CD14-positive monocyte (primary cell): Measurements from ENCODE around the gene NPPA. TPM values are rescaled to one million over a fixed set of nuclear protein-coding genes. Genes with fewer than 3 reads are reported as not detected.

Experiments used
- DNase-seq, 3 donors: peaks; one replicate each; pipeline ENCODE4 v3.0.0-alpha.2; 2011 to 2022
- H2AFZ ChIP-seq: 2 replicates; pipeline ENCODE4 v1.6.0; 2012; ENCODE audit warnings: mild to moderate bottlenecking, low read depth, low read length, inconsistent platforms; ENCODE audit not compliant: insufficient read depth, poor library complexity, severe bottlenecking
- H3K27ac ChIP-seq, 2 donors: 1 replicate in 1 of 2; 2 replicates in 1 of 2; pipeline ENCODE4 v1.5.1; 2012 to 2013; ENCODE audit warnings: low read length in 2 of 2, control low read depth in 1 of 2, inconsistent platforms in 1 of 2, low read depth in 1 of 2, mild to moderate bottlenecking in 1 of 2
- H3K27me3 ChIP-seq, 2 donors: one replicate each; pipeline versions ENCODE4 v1.6.0 to v1.6.1; 2011 to 2013; ENCODE audit warnings: low read length in 2 of 2; ENCODE audit not compliant: control insufficient read depth in 2 of 2, insufficient read depth in 2 of 2
- H3K36me3 ChIP-seq, 2 donors: replicated peaks in 1 of 2; 1 replicate in 1 of 2; 2 replicates in 1 of 2; pipeline versions ENCODE4 v1.5.1 to v1.6.1; 2012 to 2013; ENCODE audit warnings: low read length in 2 of 2, control low read depth in 1 of 2, inconsistent platforms in 1 of 2, mild to moderate bottlenecking in 1 of 2; ENCODE audit not compliant: insufficient read depth in 2 of 2, control insufficient read depth in 1 of 2
- H3K4me1 ChIP-seq, 2 donors: 1 replicate in 1 of 2; 2 replicates in 1 of 2; pipeline versions ENCODE4 v1.5.1 to v1.6.1; 2012 to 2013; ENCODE audit warnings: low read length in 2 of 2, control low read depth in 1 of 2, inconsistent platforms in 1 of 2, mild to moderate bottlenecking in 1 of 2, moderate library complexity in 1 of 2; ENCODE audit not compliant: insufficient read depth in 2 of 2, control insufficient read depth in 1 of 2
- H3K4me2 ChIP-seq: replicated peaks from 2 replicates; pipeline ENCODE3; 2012; ENCODE audit warnings: low read length, moderate library complexity, mild to moderate bottlenecking; ENCODE audit not compliant: poor library complexity, severe bottlenecking; ENCODE audit errors: extremely low read depth
- H3K4me3 ChIP-seq, 3 experiments: fragments of 200-600 bp in 1 of 3; sonication (generic) in 1 of 3; replicated peaks in 1 of 3; 1 replicate in 2 of 3; 2 replicates in 1 of 3; pipeline ENCODE4 v1.5.1; 2011 to 2013; ENCODE audit warnings: low read length in 3 of 3, mild to moderate bottlenecking in 3 of 3, control low read depth in 2 of 3, low read depth in 2 of 3, inconsistent platforms in 1 of 3, moderate library complexity in 1 of 3
- H3K79me2 ChIP-seq: 2 replicates; pipeline ENCODE4 v1.6.0; 2012; ENCODE audit warnings: mild to moderate bottlenecking, control low read depth, inconsistent platforms, low read length, moderate library complexity; ENCODE audit not compliant: insufficient read depth
- H3K9ac ChIP-seq: 2 replicates; pipeline ENCODE4 v1.6.0; 2017; ENCODE audit warnings: low read length, mild to moderate bottlenecking; ENCODE audit not compliant: insufficient read depth, poor library complexity, severe bottlenecking
- H3K9me3 ChIP-seq, 2 donors: replicated peaks in 1 of 2; 1 replicate in 1 of 2; 2 replicates in 1 of 2; pipeline versions ENCODE4 v1.5.1 to v1.6.1; 2012 to 2013; ENCODE audit warnings: low read length in 2 of 2, control low read depth in 1 of 2; ENCODE audit not compliant: control insufficient read depth in 1 of 2, insufficient read depth in 1 of 2
- H4K20me1 ChIP-seq: 2 replicates; pipeline ENCODE4 v1.6.0; 2012; ENCODE audit warnings: mild to moderate bottlenecking, low read length, control low read depth, moderate library complexity; ENCODE audit not compliant: insufficient read depth
- H3K27ac Mint-ChIP-seq, 7 donors: one replicate each; pipeline ENCODE4 v1.8.0; 2020; ENCODE audit warnings: mild to moderate bottlenecking in 7 of 7, mixed read lengths in 7 of 7, moderate library complexity in 6 of 7, inconsistent platforms in 2 of 7
- H3K27me3 Mint-ChIP-seq, 3 donors: one replicate each; pipeline ENCODE4 v1.8.0; 2021 to 2022; ENCODE audit warnings: low read depth in 3 of 3, mild to moderate bottlenecking in 3 of 3, mixed read lengths in 3 of 3, moderate library complexity in 3 of 3, inconsistent platforms in 1 of 3
- H3K36me3 Mint-ChIP-seq, 2 donors: one replicate each; pipeline ENCODE4 v1.8.0; 2020; ENCODE audit warnings: mixed read lengths in 2 of 2, inconsistent platforms in 1 of 2, mild to moderate bottlenecking in 1 of 2
- H3K4me1 Mint-ChIP-seq: one replicate; pipeline ENCODE4 v1.8.0; 2020; ENCODE audit warnings: mild to moderate bottlenecking, mixed read lengths
- H3K4me3 Mint-ChIP-seq, 2 donors: one replicate each; pipeline ENCODE4 v1.8.0; 2020; ENCODE audit warnings: mild to moderate bottlenecking in 2 of 2, mixed read lengths in 2 of 2, moderate library complexity in 1 of 2
- H3K9me3 Mint-ChIP-seq, 7 donors: one replicate each; pipeline ENCODE4 v1.8.0; 2020 to 2022; ENCODE audit warnings: mixed read lengths in 7 of 7, mild to moderate bottlenecking in 6 of 7, moderate library complexity in 6 of 7, inconsistent platforms in 2 of 7
- WGBS: methylation state at CpG from one replicate; pipeline ENCODE4 v1.1.5; 2013; ENCODE audit warnings: missing lambda C conversion rate; ENCODE audit not compliant: insufficient coverage; 5-methylcytosine and 5-hydroxymethylcytosine counted together
- intact Hi-C, 2 donors: fragments of 100-400 bp; cut with micrococcal nuclease; formaldehyde crosslinking; loops; one replicate each; pipeline versions ENCODE4 v1.15.0 to v1.15.1; 2023
- polyA plus RNA-seq, 3 donors: library from polyadenylated mRNA; depleted of rRNA in 1 of 3; unstranded in 2 of 3; stranded (reverse) in 1 of 3; fragments of 300-500 nt in 2 of 3; fragments of >200 nt in 1 of 3; fragmentation: Illumina TruSeq in 2 of 3; gene quantifications; 1 replicate in 2 of 3; 2 replicates in 1 of 3; pipeline ENCODE4 v1.2.3, GENCODE V29; 2012 to 2021
- TF ChIP-seq, protein P1 (sequence below): fragments of 200-600 bp; IDR thresholded peaks from one replicate; pipeline ENCODE4 v1.8.0; 2022; ENCODE audit warnings: antibody characterized with exemption, mild to moderate bottlenecking

Gene NPPA
- polyA plus RNA-seq, 3 donors = not detected

DNA sequence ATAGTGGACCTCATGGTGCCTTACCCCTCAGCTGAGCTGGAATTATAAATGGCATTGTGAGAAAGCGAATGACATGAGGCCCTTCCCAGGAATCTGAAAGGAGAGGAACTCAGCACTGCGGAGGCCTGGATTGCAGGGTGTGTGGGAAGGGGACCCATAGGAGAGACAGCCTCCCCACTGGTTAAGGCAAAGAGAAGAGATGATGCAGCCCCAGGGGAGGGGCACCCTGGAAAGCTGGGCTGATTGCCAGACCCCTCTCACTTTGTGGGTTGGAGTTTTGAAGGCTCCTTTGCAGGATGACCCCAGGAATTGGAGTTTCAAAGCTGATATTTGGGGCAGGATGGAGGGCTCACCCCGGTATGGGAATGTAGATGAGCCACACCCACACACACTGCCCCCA, 9.1 kb upstream of the NPPA start:
- no peaks in the 10 kb centered on the region for H4K20me1 ChIP-seq
- peaks cover 3% of the 10 kb centered on the region in 2 donors for H3K4me1 ChIP-seq
- H3K36me3 Mint-ChIP-seq = no peaks in the 10 kb centered on the region
- peak overlapping the region in 1 of 2 donors; percentile 66 for H3K4me3 Mint-ChIP-seq
- WGBS = 100% methylated on average over 2 of the region's 3 CpGs
- H3K4me2 ChIP-seq = no peak overlapping the region
- H3K4me1 Mint-ChIP-seq = peaks cover 2% of the 10 kb centered on the region
- no peak overlapping the region for H3K9ac ChIP-seq
- H3K27ac Mint-ChIP-seq = no peak overlapping the region
- H3K27me3 ChIP-seq = peaks cover 28 to 47% of the 10 kb centered on the region in 2 donors
- H3K79me2 ChIP-seq = no peaks in the 10 kb centered on the region
- H3K27ac ChIP-seq = no peak overlapping the region
- DNase-seq = no peak
- intact Hi-C loops = no loop called here
- peaks cover 44 to 55% (median 48%) of the 10 kb centered on the region in 3 donors for H3K27me3 Mint-ChIP-seq
- H3K9me3 ChIP-seq = peaks cover 0 to 7% of the 10 kb centered on the region in 2 donors
- TF ChIP-seq, protein P1, sequence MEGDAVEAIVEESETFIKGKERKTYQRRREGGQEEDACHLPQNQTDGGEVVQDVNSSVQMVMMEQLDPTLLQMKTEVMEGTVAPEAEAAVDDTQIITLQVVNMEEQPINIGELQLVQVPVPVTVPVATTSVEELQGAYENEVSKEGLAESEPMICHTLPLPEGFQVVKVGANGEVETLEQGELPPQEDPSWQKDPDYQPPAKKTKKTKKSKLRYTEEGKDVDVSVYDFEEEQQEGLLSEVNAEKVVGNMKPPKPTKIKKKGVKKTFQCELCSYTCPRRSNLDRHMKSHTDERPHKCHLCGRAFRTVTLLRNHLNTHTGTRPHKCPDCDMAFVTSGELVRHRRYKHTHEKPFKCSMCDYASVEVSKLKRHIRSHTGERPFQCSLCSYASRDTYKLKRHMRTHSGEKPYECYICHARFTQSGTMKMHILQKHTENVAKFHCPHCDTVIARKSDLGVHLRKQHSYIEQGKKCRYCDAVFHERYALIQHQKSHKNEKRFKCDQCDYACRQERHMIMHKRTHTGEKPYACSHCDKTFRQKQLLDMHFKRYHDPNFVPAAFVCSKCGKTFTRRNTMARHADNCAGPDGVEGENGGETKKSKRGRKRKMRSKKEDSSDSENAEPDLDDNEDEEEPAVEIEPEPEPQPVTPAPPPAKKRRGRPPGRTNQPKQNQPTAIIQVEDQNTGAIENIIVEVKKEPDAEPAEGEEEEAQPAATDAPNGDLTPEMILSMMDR = no peak
- H3K4me3 ChIP-seq = no peak overlapping the region
- H2AFZ ChIP-seq = no peak overlapping the region
- H3K9me3 Mint-ChIP-seq = peaks cover 0 to 12% (median 0%) of the 10 kb centered on the region in 7 donors
- H3K36me3 ChIP-seq = no peaks in the 10 kb centered on the region

DNA sequence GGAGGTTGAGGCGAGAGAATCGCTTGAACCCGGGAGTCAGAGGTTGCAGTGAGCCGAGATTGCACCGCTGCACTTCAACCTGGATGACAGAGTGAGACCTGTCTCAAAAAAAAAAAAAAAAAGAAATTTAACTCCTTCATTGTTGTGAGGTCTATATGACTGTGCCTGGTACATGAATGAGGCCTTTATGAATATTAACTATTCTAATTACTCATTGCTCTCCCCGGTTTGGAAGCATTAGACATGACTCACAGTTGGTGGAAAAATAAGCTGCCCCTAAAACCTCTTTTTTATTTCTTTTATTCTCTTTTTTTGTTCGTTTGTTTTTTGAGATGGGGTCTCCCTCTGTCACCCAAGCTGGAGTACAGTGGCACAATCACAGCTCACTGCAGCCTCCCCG, 7.8 kb upstream of the NPPA start:
- Histone ChIP-seq H2AFZ (no peak overlapping the region), H3K79me2 (no peaks in the 10 kb centered on the region), H3K27ac (no peak overlapping the region), H3K36me3 (no peaks in the 10 kb centered on the region), H3K4me2 (no peak overlapping the region), H3K4me3 (no peak overlapping the region), H3K27me3 (peaks cover 27 to 38% of the 10 kb centered on the region in 2 donors), H3K4me1 (peaks cover 12 to 15% of the 10 kb centered on the region in 2 donors), H3K9me3 (peaks cover 0 to 7% of the 10 kb centered on the region in 2 donors), H4K20me1 (no peaks in the 10 kb centered on the region), H3K9ac (no peak overlapping the region)
- TF ChIP-seq, protein P1 = no peak
- no CpG with 5 or more reads among the region's 8 CpGs for WGBS
- Mint-ChIP-seq H3K27me3 (peaks cover 38 to 46% (median 44%) of the 10 kb centered on the region in 3 donors), H3K27ac (peak overlapping the region in 1 of 7 donors; percentile 36), H3K36me3 (no peaks in the 10 kb centered on the region), H3K9me3 (peaks cover 0 to 10% (median 0%) of the 10 kb centered on the region in 7 donors), H3K4me3 (no peak overlapping the region), H3K4me1 (peaks cover 12% of the 10 kb centered on the region)
- intact Hi-C loops = no loop called here
- DNase-seq = no peak
